GM23338 (cell line): ENCODE data around the gene EYS. TPM values are rescaled to one million over a fixed set of nuclear protein-coding genes. Genes with fewer than 3 reads are reported as not detected.

ENCODE experiments used
- ATAC-seq: fragments of 200-7000 bp; cut with Tn5 transposase; 3 replicates; pipeline ENCODE4 v1.9.1; 2020
- DNase-seq: peaks from one replicate; pipeline ENCODE4 v3.0.0-alpha.2; 2015; ENCODE audit warnings: low spot score
- H2AFZ ChIP-seq: fragments of 200-600 bp; sonication (generic); 2 replicates; pipeline ENCODE4 v1.8.0; 2016; ENCODE audit warnings: antibody characterized with exemption, mild to moderate bottlenecking, moderate library complexity
- H3F3A ChIP-seq: fragments of 200-600 bp; sonication (generic); replicated peaks from 2 replicates; pipeline ENCODE4 v1.8.0; 2017; ENCODE audit warnings: antibody characterized with exemption, mixed run types, low read depth
- H3K27ac ChIP-seq: fragments of 200-600 bp; sonication (generic); 2 replicates; pipeline ENCODE4 v1.6.1; 2016; ENCODE audit warnings: low read depth
- H3K27me3 ChIP-seq: fragments of 200-600 bp; sonication (generic); 2 replicates; pipeline ENCODE4 v1.8.0; 2016; ENCODE audit warnings: mild to moderate bottlenecking, mixed run types, moderate library complexity; ENCODE audit not compliant: insufficient read depth
- H3K36me3 ChIP-seq: fragments of 200-600 bp; sonication (generic); 2 replicates; pipeline ENCODE4 v1.8.0; 2016; ENCODE audit warnings: mild to moderate bottlenecking; ENCODE audit not compliant: insufficient read depth
- H3K4me1 ChIP-seq: fragments of 200-600 bp; sonication (generic); 2 replicates; pipeline ENCODE4 v1.8.0; 2016; ENCODE audit warnings: mild to moderate bottlenecking, moderate library complexity; ENCODE audit not compliant: insufficient read depth
- H3K4me2 ChIP-seq: fragments of 200-600 bp; sonication (generic); 2 replicates; pipeline ENCODE4 v1.7.1; 2017; ENCODE audit warnings: mixed run types
- H3K4me3 ChIP-seq: fragments of 200-600 bp; sonication (generic); 2 replicates; pipeline ENCODE4 v1.6.1; 2016; ENCODE audit warnings: mixed run types
- H3K79me2 ChIP-seq: fragments of 200-600 bp; sonication (generic); replicated peaks from 2 replicates; pipeline ENCODE4 v1.8.0; 2017; ENCODE audit warnings: mild to moderate bottlenecking; ENCODE audit not compliant: insufficient read depth
- H3K9me2 ChIP-seq: fragments of 200-600 bp; sonication (generic); 2 replicates; pipeline ENCODE4 v1.8.0; 2017; ENCODE audit not compliant: insufficient read depth
- H4K20me1 ChIP-seq: fragments of 200-600 bp; sonication (generic); replicated peaks from 2 replicates; pipeline ENCODE4 v1.8.0; 2017; ENCODE audit warnings: mild to moderate bottlenecking; ENCODE audit not compliant: insufficient read depth
- H3K27ac Mint-ChIP-seq: 2 replicates; pipeline ENCODE4 v1.8.0; 2020; ENCODE audit warnings: inconsistent platforms, mild to moderate bottlenecking, moderate library complexity, mixed read lengths
- H3K27me3 Mint-ChIP-seq: 3 replicates; pipeline ENCODE4 v1.8.0; 2022; ENCODE audit warnings: low read depth, mild to moderate bottlenecking, moderate library complexity, mixed read lengths, inconsistent platforms; ENCODE audit not compliant: insufficient read depth, poor library complexity
- H3K36me3 Mint-ChIP-seq: 3 replicates; pipeline ENCODE4 v1.8.0; 2021; ENCODE audit warnings: low read depth, mild to moderate bottlenecking, inconsistent platforms, moderate library complexity, mixed read lengths
- H3K4me1 Mint-ChIP-seq: 3 replicates; pipeline ENCODE4 v1.8.0; 2020; ENCODE audit warnings: mild to moderate bottlenecking, inconsistent platforms, mixed read lengths
- H3K4me3 Mint-ChIP-seq: 3 replicates; pipeline ENCODE4 v1.8.0; 2021; ENCODE audit warnings: moderate library complexity, mild to moderate bottlenecking, inconsistent platforms, mixed read lengths
- H3K9me3 Mint-ChIP-seq: 3 replicates; pipeline ENCODE4 v1.8.0; 2020; ENCODE audit warnings: moderate library complexity, mild to moderate bottlenecking, inconsistent platforms, mixed read lengths
- CTCF ChIP-seq, 2 experiments: fragments of 200-600 bp in 1 of 2; sonication (generic) in 1 of 2; conservative IDR thresholded peaks; 2 replicates each; pipeline versions ENCODE4 v1.5.1 to v1.6.1; 2016 to 2017; ENCODE audit warnings: antibody characterized with exemption in 2 of 2, low read depth in 2 of 2, mild to moderate bottlenecking in 2 of 2, moderate library complexity in 1 of 2
- EZH2 ChIP-seq: fragments of 200-600 bp; sonication (generic); IDR thresholded peaks from one replicate; pipeline ENCODE4 v1.8.0; 2017; ENCODE audit warnings: antibody characterized with exemption, mild to moderate bottlenecking, low read depth; ENCODE audit not compliant: unreplicated experiment
- EZH2phosphoT487 ChIP-seq: fragments of 200-600 bp; sonication (generic); IDR thresholded peaks from one replicate; pipeline ENCODE4 v1.8.1; 2018; ENCODE audit warnings: antibody characterized with exemption; ENCODE audit not compliant: unreplicated experiment
- POLR2AphosphoS5 ChIP-seq: IDR thresholded peaks from 2 replicates; pipeline ENCODE4 v1.6.1; 2016; ENCODE audit warnings: antibody characterized with exemption, low read depth
- ZNF114 ChIP-seq: fragments of 250-450 bp; sonication (Bioruptor Pico); IDR thresholded peaks from 2 replicates; pipeline ENCODE4 v1.5.0; 2020; ENCODE audit warnings: mild to moderate bottlenecking, moderate library complexity
- ZNF462 ChIP-seq: fragments of 250-450 bp; sonication (Bioruptor Pico); IDR thresholded peaks from 2 replicates; pipeline ENCODE4 v1.5.0; 2020; ENCODE audit warnings: mild to moderate bottlenecking, moderate library complexity
- polyA plus RNA-seq: library from polyadenylated mRNA; unstranded; fragments of >200 nt; fragmentation: Nextera tagmentation; extraction: Ambion mirVana; gene quantifications from 2 replicates; pipeline ENCODE4 v1.2.1, GENCODE V29; 2016
- total RNA-seq: library from RNA; depleted of rRNA; stranded (reverse); fragments of >200 nt; shearing (Covaris generic); gene quantifications from 2 replicates; pipeline ENCODE4 v1.2.3, GENCODE V29; 2014

Gene EYS
- total and polyA plus RNA-seq, 2 experiments from 2014 or later: 0.38 to 0.52 TPM

- H4K20me1 ChIP-seq: no peaks in the 10 kb centered on the region
- no peak for TF ChIP-seq EZH2
- TF ChIP-seq ZNF462: no peak
- no peak for TF ChIP-seq ZNF114 (CRISPR knock-in tag)
- TF ChIP-seq POLR2AphosphoS5: no peak
- no peak for TF ChIP-seq EZH2phosphoT487
- TF ChIP-seq CTCF (conservative IDR thresholded peaks at IDR 0.05; ENCODE audit: low read depth in 2 of 2): no peak
- no peaks in the 10 kb centered on the region for H3F3A ChIP-seq
- Mint-ChIP-seq H3K27ac (no peak overlapping the region), H3K4me1 (no peaks in the 10 kb centered on the region), H3K4me3 (no peak overlapping the region), H3K36me3 (no peaks in the 10 kb centered on the region), H3K27me3 (no peaks in the 10 kb centered on the region), H3K9me3 (0 out of 3 replicates have a peak, but pooled peaks cover 1% of the 10 kb centered on the region)
- H3K4me1 ChIP-seq: no peaks in the 10 kb centered on the region
- ATAC-seq (no peak), DNase-seq (no peak)
- no peak overlapping the region for H2AFZ ChIP-seq
- no peak overlapping the region for H3K27ac ChIP-seq
- H3K27me3 ChIP-seq: no peaks in the 10 kb centered on the region
- H3K36me3 ChIP-seq: no peaks in the 10 kb centered on the region
- no peak overlapping the region for H3K4me2 ChIP-seq
- H3K79me2 ChIP-seq: no peaks in the 10 kb centered on the region
- no peaks in the 10 kb centered on the region for H3K9me2 ChIP-seq
- H3K4me3 ChIP-seq: no peak overlapping the region
Observed at GRCh38 chr6:63773200-63773599, 1933.8 kb downstream of the EYS start.
